ENCODE results near the gene ATG5. TPM values are rescaled to one million over a fixed set of nuclear protein-coding genes. Genes with fewer than 3 reads are reported as not detected.

The ATG5 gene
- total RNA-seq, 3 donors from 2014 or later: 39.4 to 51.6 (median 43.0) TPM

- DNase-seq (no peak), ATAC-seq (peak; percentile 80)
- H3K9me3 ChIP-seq: no peaks in the 10 kb centered on the region
- no peaks in the 10 kb centered on the region for H3K36me3 ChIP-seq (ENCODE audit: low read depth)
- no peak for TF ChIP-seq CTCF (IDR thresholded peaks at IDR 0.05)
- intact Hi-C loops (cut with DNase I, micrococcal nuclease): no loop called here
- H3K4me3 ChIP-seq: no peak overlapping the region
- H3K4me1 ChIP-seq (ENCODE audit: low read depth): no peaks in the 10 kb centered on the region
Measured at GRCh38 chr6:106256201-106256968, 69.2 kb downstream of the ATG5 start.

- DNase-seq (no peak), ATAC-seq (no peak)
- H3K36me3 ChIP-seq (ENCODE audit: low read depth): no peaks in the 10 kb centered on the region
- intact Hi-C loops (cut with DNase I, micrococcal nuclease): no loop called here
- no peaks in the 10 kb centered on the region for H3K9me3 ChIP-seq
- TF ChIP-seq CTCF (IDR thresholded peaks at IDR 0.05): no peak
- H3K4me1 ChIP-seq (ENCODE audit: low read depth): no peaks in the 10 kb centered on the region
- H3K4me3 ChIP-seq: no peak overlapping the region
Measured at GRCh38 chr6:106255306-106255705, 70.3 kb downstream of the ATG5 start.

GRCh38 chr6:106254636-106255035, 70.9 kb downstream of the ATG5 start:
- Histone ChIP-seq H3K4me3 (no peak overlapping the region), H3K36me3 (ENCODE audit: low read depth) (no peaks in the 10 kb centered on the region), H3K4me1 (ENCODE audit: low read depth) (no peaks in the 10 kb centered on the region), H3K9me3 (no peaks in the 10 kb centered on the region)
- no peak for ATAC-seq
- intact Hi-C loops (cut with DNase I, micrococcal nuclease): no loop called here
- no peak for DNase-seq
- TF ChIP-seq CTCF (IDR thresholded peaks at IDR 0.05): no peak

- Histone ChIP-seq H3K4me3 (no peak overlapping the region), H3K9me3 (no peaks in the 10 kb centered on the region), H3K4me1 (ENCODE audit: low read depth) (no peaks in the 10 kb centered on the region), H3K36me3 (ENCODE audit: low read depth) (no peaks in the 10 kb centered on the region)
- DNase-seq (no peak), ATAC-seq (no peak)
- no peak for TF ChIP-seq CTCF (IDR thresholded peaks at IDR 0.05)
- intact Hi-C loops (cut with DNase I, micrococcal nuclease): no loop called here
Measured at GRCh38 chr6:106253731-106254130, 71.8 kb downstream of the ATG5 start.

GRCh38 chr6:106253172-106253571, 72.4 kb downstream of the ATG5 start:
- intact Hi-C loops (cut with DNase I, micrococcal nuclease): no loop called here
- no peaks in the 10 kb centered on the region for H3K4me1 ChIP-seq (ENCODE audit: low read depth)
- no peak overlapping the region for H3K4me3 ChIP-seq
- no peak for TF ChIP-seq CTCF (IDR thresholded peaks at IDR 0.05)
- ATAC-seq (peak; percentile 60), DNase-seq (no peak)
- H3K36me3 ChIP-seq (ENCODE audit: low read depth): no peaks in the 10 kb centered on the region
- H3K9me3 ChIP-seq: no peaks in the 10 kb centered on the region

Measured in mucosa of descending colon (tissue), 3 donors.